BLaER1 (cell line): ENCODE results near the gene PPP4C.

Source experiments
- H3K27ac ChIP-seq: shearing (Covaris generic); formaldehyde crosslinking; 2 replicates; pipeline ENCODE4 v1.8.1; 2022
- H3K27me3 ChIP-seq: shearing (Covaris generic); formaldehyde crosslinking; 2 replicates; pipeline ENCODE4 v1.8.1; 2022
- H3K36me3 ChIP-seq: shearing (Covaris generic); formaldehyde crosslinking; 2 replicates; pipeline ENCODE4 v1.8.1; 2022
- H3K4me1 ChIP-seq: shearing (Covaris generic); formaldehyde crosslinking; 2 replicates; pipeline ENCODE4 v1.8.1; 2022
- H3K4me2 ChIP-seq: shearing (Covaris generic); formaldehyde crosslinking; 2 replicates; pipeline ENCODE4 v1.8.1; 2022
- H3K4me3 ChIP-seq: shearing (Covaris generic); formaldehyde crosslinking; 2 replicates; pipeline ENCODE4 v1.8.1; 2022
- H3K9ac ChIP-seq: shearing (Covaris generic); formaldehyde crosslinking; 2 replicates; pipeline ENCODE4 v1.8.1; 2022
- H3K9me3 ChIP-seq: shearing (Covaris generic); formaldehyde crosslinking; 2 replicates; pipeline ENCODE4 v1.8.1; 2022
- H4K20me1 ChIP-seq: shearing (Covaris generic); formaldehyde crosslinking; 2 replicates; pipeline ENCODE4 v1.8.1; 2022
- Cebpa-rat ChIP-seq: shearing (Covaris generic); IDR thresholded peaks from 2 replicates; pipeline ENCODE4 v1.8.1; 2022

Gene PPP4C

DNA sequence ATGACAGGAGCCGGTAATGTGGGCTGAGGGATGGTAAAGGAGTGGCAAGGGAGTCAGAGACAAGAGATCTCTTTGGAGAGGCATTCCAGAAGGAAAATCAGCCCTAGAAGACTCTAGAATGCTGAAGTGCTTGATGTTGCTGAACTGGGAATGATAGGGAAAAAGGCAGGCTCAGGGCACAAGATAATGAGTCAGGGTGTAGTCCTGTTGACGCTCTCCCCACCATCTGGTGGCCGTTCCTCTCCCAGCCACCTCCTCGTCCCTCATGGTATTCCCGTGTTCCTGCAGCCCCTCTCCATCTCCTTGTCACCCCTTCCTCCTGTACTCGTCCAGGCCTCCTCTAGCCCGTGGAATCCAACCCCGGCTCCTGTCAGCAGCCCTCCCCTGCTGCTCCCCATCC lies 21.3 kb upstream of the PPP4C start:
- Histone ChIP-seq H3K27ac (no peak overlapping the region), H3K4me2 (peak overlapping the region; percentile 11), H3K4me3 (no peak overlapping the region), H3K4me1 (peaks cover 34% of the 10 kb centered on the region), H3K9ac (no peak overlapping the region), H4K20me1 (no peaks in the 10 kb centered on the region), H3K27me3 (no peaks in the 10 kb centered on the region), H3K9me3 (no peaks in the 10 kb centered on the region), H3K36me3 (no peaks in the 10 kb centered on the region; the same call in 1 of the 2 replicates)
- no peak for TF ChIP-seq Cebpa-rat

DNA sequence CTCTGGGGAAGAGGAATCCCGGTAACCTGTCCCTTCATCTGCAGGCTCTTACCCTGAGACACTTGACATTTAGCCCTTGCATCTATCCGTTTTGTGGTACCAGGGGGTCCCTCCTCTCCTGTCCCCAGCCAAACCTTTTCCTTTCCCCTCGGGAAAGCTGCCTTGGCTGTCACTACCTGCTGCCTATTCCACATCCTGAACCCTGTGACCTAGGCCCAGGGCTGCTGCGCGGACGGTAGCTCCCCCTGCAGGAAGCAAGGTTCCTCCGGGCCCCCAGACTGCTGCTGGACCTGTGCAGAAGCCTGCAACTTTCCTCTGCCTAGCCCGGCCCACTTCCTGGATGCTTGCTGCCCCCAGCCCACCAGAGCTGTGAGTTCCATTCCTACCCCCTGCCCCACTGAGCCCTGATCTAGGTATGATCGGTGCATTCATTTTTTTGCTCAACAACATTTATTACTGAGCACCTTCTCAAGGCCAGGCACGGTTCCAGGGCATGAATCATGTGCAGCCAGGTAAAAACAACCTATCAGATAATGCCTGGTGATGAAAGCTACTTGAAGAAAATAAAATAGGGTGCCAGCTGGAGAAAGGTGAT lies 20.7 kb upstream of the PPP4C start:
- Histone ChIP-seq H3K4me1 (peaks cover 35% of the 10 kb centered on the region), H3K4me3 (no peak overlapping the region), H3K9ac (no peak overlapping the region), H3K27ac (no peak overlapping the region), H3K4me2 (peak overlapping the region; percentile 11), H3K27me3 (no peaks in the 10 kb centered on the region), H3K36me3 (peaks cover 5% of the 10 kb centered on the region; the same call in 1 of the 2 replicates), H3K9me3 (no peaks in the 10 kb centered on the region), H4K20me1 (no peaks in the 10 kb centered on the region)
- TF ChIP-seq Cebpa-rat: no peak

DNA sequence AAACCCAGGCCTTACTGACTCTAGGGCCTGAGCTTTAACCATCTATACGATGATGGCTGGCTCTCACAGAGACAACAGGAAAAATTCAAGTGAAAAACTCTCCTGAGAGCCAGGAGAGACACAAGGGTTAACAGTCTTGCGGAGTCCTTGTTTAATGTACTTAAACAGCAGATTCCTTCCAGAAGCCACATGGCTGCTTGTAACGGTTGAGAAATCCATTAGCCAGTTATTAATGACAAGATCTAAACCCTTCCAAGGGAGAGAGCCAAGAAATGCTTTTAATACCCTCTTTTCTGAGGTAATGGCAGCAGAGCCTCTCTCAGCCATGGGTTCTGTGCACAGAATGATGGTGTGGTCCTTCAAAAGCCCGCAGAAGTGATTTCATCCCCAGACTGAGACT lies 15.4 kb upstream of the PPP4C start:
- no peak overlapping the region for H3K27ac ChIP-seq
- peak overlapping the region; percentile 45 for H3K4me2 ChIP-seq
- no peaks in the 10 kb centered on the region for H3K27me3 ChIP-seq

DNA sequence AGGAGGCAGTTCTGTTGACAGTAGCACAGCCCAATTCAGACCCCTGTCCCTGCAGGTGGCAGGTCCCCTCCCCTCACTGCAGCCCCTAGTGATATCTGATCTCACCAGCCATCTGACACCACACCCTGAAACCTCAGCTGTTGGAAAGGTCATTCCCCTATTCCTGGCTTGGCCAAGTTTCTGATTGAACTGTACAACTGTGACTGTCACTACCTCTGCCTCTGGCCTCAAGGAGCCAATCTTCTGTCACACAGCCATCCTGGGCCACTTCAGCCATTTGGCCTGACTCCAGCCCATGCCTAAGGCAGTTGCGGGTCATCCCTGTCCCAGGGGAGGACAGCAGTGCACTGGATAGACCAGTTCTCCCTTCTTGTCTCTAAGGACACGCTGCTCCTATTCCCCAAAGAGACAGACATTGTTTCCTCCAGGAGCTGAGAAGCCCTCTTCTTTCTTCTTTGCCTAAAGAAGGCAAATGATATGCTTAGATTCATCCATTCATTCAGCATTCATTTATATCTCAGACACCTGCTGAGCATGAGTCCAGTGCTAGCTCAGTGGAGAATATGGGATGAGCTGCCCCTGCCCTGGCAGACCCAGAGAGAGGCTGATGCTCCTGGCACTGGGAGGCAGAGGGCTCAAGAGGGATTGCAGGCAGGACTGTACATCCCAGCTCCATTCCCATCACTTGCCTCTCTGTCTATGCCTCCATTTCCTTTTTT lies 14.8 kb upstream of the PPP4C start:
- H4K20me1 ChIP-seq: peaks cover 4% of the 10 kb centered on the region
- peaks cover 32% of the 10 kb centered on the region for H3K4me1 ChIP-seq
- no peaks in the 10 kb centered on the region for H3K27me3 ChIP-seq
- peaks cover 8% of the 10 kb centered on the region; the same call in 1 of the 2 replicates for H3K36me3 ChIP-seq
- peak overlapping the region; percentile 45 for H3K4me2 ChIP-seq
- H3K27ac ChIP-seq: no peak overlapping the region
- no peaks in the 10 kb centered on the region for H3K9me3 ChIP-seq
- no peak for TF ChIP-seq Cebpa-rat
- no peak overlapping the region for H3K9ac ChIP-seq
- H3K4me3 ChIP-seq: no peak overlapping the region

More for the DNA sequence above, 15.4 kb upstream of the PPP4C start:
- TF ChIP-seq Cebpa-rat: no peak
- Histone ChIP-seq H4K20me1 (no peaks in the 10 kb centered on the region), H3K9ac (no peak overlapping the region), H3K4me1 (peaks cover 33% of the 10 kb centered on the region), H3K4me3 (no peak overlapping the region), H3K36me3 (peaks cover 6% of the 10 kb centered on the region; the same call in 1 of the 2 replicates), H3K9me3 (no peaks in the 10 kb centered on the region)

DNA sequence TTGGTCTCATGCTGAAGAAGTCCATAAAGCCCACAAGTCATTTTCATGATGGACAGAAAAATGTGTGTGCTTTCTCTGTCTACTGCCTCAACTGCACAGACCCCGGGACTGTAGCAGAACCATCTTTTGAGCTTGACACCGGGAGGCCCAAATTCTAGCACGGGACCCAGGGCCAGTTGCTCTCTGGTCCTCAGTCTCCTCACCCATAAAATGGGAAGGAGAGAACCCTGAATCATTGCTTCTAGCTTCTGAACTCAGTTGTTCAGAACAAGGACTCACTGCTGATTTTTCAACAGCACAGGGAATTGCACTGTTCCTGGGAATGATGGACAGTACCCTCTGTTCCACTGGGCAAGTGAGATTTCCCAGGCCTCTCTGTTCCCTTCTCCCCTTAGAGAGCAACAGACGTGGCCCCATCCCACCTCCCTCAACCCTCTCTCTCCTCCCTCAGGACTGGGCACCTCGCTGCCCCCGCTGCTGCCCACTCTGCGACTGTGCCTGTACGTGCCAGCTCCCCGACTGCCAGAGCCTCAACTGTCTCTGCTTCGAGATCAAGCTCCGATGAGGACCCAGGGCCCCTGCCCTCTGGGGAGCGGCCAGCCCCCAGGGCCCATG lies 12.4 kb upstream of the PPP4C start:
- Histone ChIP-seq H3K4me1 (peaks cover 53% of the 10 kb centered on the region), H3K9ac (peak overlapping the region; percentile 95), H3K9me3 (no peaks in the 10 kb centered on the region), H4K20me1 (peaks cover 28% of the 10 kb centered on the region), H3K4me2 (peak overlapping the region; percentile 94), H3K4me3 (peak overlapping the region; percentile 97), H3K27ac (peak overlapping the region; percentile 97), H3K36me3 (peaks cover 32% of the 10 kb centered on the region), H3K27me3 (no peaks in the 10 kb centered on the region)
- TF ChIP-seq Cebpa-rat: no peak

DNA sequence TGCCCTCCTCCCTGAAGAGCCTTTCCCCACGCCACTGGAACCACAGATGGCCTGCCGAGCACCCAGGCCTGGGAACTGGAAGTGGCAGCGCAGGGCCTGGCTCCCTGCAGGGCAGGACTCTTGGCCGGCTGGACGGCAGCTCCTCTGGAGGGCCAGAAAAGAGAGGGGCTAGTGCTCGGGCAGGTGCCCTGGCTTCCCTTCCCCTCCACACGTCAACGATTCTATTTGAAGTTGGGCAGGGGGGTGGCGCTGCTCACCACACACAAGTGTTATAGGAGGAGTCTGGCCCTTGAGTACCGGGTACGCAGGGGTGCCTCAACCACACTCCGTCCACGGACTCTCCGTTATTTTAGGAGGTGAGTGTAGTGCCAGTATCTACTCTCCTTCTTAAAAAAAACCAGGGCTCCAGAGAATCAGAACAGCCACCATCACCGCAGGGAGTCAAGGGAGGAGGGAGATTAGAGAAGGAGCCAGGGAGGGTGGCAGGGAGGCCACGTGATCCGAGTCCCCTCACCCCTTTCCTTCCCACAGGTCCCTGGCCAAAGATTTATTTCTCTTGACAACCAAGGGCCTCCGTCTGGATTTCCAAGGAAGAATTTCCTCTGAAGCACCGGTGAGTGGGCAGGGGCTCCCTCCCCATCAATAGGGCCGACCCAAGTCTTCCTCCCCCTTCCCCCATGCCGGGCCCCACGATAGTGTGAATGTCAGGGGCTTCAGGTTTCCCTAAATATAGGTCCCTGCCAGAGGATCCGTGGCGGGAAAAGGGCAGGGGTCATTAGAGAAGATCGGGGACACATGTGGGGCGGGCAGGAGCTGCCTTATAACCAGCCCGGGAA lies 11.7 kb upstream of the PPP4C start:
- Histone ChIP-seq H3K4me3 (peak overlapping the region; percentile 97), H3K36me3 (peaks cover 40% of the 10 kb centered on the region), H3K9ac (peak overlapping the region; percentile 95), H3K4me2 (peak overlapping the region; percentile 94), H4K20me1 (peaks cover 36% of the 10 kb centered on the region), H3K27ac (peak overlapping the region; percentile 97), H3K27me3 (no peaks in the 10 kb centered on the region), H3K4me1 (peaks cover 60% of the 10 kb centered on the region), H3K9me3 (no peaks in the 10 kb centered on the region)
- no peak for TF ChIP-seq Cebpa-rat

DNA sequence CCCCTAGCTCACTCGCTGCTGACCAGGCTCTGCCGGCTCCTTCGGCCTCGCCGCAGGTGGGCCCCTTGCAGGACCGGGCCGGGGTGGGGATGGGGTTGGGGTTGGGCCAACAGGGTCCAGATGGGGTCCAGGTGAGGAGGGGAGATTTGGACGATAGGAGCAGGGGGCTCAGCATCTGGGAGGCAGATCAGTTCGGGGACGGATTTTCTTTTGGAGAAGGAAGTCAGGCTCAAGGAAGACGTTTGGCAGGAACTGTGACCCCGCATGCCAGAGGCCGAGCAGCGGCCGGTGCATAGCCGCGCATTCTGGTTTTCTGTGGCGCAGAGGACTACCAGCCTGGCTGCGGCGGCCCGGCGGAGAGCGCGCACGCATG lies 11.1 kb upstream of the PPP4C start:
- H3K36me3 ChIP-seq: peaks cover 44% of the 10 kb centered on the region
- peak overlapping the region; percentile 95 for H3K9ac ChIP-seq
- no peaks in the 10 kb centered on the region for H3K27me3 ChIP-seq
- H3K9me3 ChIP-seq: no peaks in the 10 kb centered on the region
- peak overlapping the region; percentile 97 for H3K4me3 ChIP-seq
- H3K4me1 ChIP-seq: peaks cover 66% of the 10 kb centered on the region
- no peak for TF ChIP-seq Cebpa-rat
- peaks cover 42% of the 10 kb centered on the region for H4K20me1 ChIP-seq
- peak overlapping the region; percentile 97 for H3K27ac ChIP-seq
- peak overlapping the region; percentile 94 for H3K4me2 ChIP-seq

DNA sequence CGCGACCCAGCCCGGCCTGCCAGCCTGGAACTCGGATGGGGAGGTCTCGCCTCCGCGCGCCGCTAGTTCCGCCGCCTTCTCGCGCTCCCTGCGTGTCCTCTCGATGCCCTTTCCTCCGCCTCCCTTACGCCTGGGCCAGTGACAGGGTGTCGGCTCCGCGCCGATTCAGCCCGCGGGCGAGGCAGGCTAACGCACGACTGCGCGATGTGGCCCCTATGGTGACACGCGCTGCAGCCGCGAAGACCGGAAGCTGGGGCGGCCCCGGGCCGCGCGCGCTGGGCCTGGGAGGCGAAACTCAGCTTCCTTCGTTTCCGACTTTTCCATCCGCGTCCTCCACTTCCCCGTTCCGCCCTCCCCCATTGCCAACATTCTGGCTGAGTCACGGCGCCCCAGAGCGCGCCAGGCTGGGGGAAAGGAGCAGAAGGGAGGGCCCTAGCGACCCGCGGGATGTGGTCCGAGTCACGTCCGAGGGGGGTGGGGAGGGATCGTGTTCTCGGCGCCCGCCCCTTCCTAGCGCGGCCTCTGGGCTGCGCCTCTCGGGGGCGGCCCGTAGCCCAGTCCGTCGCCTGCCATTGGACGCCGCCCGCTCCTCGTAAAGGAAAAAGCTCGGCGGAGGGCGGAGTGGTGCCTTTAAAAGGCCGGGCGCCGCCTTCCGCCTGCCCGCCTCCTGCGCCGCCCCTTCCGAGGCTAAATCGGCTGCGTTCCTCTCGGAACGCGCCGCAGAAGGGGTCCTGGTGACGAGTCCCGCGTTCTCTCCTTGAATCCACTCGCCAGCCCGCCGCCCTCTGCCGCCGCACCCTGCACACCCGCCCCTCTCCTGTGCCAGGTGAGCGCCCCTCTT lies 10.5 kb upstream of the PPP4C start, which contains the start of gene ALDOA:
ALDOA (plus strand) TSS at position 659 of the 841 bp plus-strand sequence. CDS start 1,138 bp downstream, outside the sequence.
- no peaks in the 10 kb centered on the region for H3K27me3 ChIP-seq
- peaks cover 48% of the 10 kb centered on the region for H4K20me1 ChIP-seq
- H3K9me3 ChIP-seq: no peaks in the 10 kb centered on the region
- H3K4me1 ChIP-seq: peaks cover 69% of the 10 kb centered on the region
- peak within 1 kb of the TSS; percentile 97 for H3K27ac ChIP-seq
- peak within 1 kb of the TSS; percentile 95 for H3K9ac ChIP-seq
- TF ChIP-seq Cebpa-rat: no peak
- peaks cover 45% of the 10 kb centered on the region for H3K36me3 ChIP-seq
- peak within 1 kb of the TSS; percentile 97 for H3K4me3 ChIP-seq
- H3K4me2 ChIP-seq: peak within 1 kb of the TSS; percentile 94
